ENCODE measurements around the gene ADAP1. TPM values are rescaled to one million over a fixed set of nuclear protein-coding genes. Genes with fewer than 3 reads are reported as not detected.
A peak's percentile ranks its signal among the peaks of the same experiment; 100 is the strongest.

Gene ADAP1
- total and polyA plus RNA-seq, 11 donors, result 3.1 to 16.5 (median 12.0) TPM

- peaks cover 0 to 36% (median 8%) of the 10 kb centered on the region in 12 donors for H3K4me1 ChIP-seq
Measured at GRCh38 chr7:920351-921070, 34.0 kb downstream of the ADAP1 start.

DNA sequence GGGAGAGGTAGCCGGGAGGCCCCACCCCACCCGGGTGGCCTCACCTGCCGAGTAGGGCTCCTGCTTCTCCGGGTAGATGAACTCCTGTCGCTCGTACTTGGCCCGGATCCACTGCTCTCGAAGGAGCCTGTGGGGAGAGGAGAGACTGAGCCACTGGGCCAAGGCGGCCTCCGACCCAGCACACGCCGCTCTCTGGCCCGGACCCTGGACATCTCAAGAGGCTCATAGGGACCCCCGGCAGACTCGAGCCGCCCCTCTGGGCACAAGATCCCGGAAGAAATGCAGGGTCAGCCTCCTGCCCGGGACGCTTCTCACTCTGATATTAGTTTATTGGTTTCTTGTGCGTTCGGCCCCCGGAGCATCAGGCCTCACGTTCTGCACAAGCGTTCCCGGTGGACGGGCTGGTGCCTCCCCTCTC lies 34.5 kb downstream of the ADAP1 start:
- Histone ChIP-seq H3K4me3 (no peak overlapping the region), H3K4me1 (peaks cover 0 to 30% (median 5%) of the 10 kb centered on the region in 12 donors), H3K27me3 (peaks cover 0 to 5% (median 0%) of the 10 kb centered on the region in 9 donors), H3K9me3 (no peaks in the 10 kb centered on the region), H3K27ac (no peak overlapping the region), H3K36me3 (no peaks in the 10 kb centered on the region)
- DNase-seq (peak in 4 of 5 donors; percentile 4 to 54 (median 17)), ATAC-seq (no peak)
- TF ChIP-seq, protein P1, sequence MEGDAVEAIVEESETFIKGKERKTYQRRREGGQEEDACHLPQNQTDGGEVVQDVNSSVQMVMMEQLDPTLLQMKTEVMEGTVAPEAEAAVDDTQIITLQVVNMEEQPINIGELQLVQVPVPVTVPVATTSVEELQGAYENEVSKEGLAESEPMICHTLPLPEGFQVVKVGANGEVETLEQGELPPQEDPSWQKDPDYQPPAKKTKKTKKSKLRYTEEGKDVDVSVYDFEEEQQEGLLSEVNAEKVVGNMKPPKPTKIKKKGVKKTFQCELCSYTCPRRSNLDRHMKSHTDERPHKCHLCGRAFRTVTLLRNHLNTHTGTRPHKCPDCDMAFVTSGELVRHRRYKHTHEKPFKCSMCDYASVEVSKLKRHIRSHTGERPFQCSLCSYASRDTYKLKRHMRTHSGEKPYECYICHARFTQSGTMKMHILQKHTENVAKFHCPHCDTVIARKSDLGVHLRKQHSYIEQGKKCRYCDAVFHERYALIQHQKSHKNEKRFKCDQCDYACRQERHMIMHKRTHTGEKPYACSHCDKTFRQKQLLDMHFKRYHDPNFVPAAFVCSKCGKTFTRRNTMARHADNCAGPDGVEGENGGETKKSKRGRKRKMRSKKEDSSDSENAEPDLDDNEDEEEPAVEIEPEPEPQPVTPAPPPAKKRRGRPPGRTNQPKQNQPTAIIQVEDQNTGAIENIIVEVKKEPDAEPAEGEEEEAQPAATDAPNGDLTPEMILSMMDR (IDR thresholded peaks at IDR 0.05), result no peak
- no peak for TF ChIP-seq POLR2A (IDR thresholded peaks at IDR 0.05)
- intact Hi-C loops (cut with DNase I), result loop anchor here in 2 of 10 donors (10.0 kb wide), 1 partner anchor 145 kb away; no protein-coding TSS in a partner anchor
- WGBS, 4 donors, result 76 to 88% (median 86%) methylated on average over 23 to 26 of the region's 26 CpGs

More at GRCh38 chr7:920351-921070, 34.0 kb downstream of the ADAP1 start:
- no peaks in the 10 kb centered on the region for H3K9me3 ChIP-seq
- H3K27me3 ChIP-seq, result peaks cover 0 to 5% (median 0%) of the 10 kb centered on the region in 9 donors
- no peak overlapping the region for H3K4me3 ChIP-seq
- DNase-seq (peak; percentile 7 to 56 (median 17)), ATAC-seq (no peak)
- TF ChIP-seq POLR2A (IDR thresholded peaks at IDR 0.05), result no peak
- TF ChIP-seq, protein P1 (IDR thresholded peaks at IDR 0.05), result no peak
- no peaks in the 10 kb centered on the region for H3K36me3 ChIP-seq
- intact Hi-C loops (cut with DNase I), result no loop called here
- WGBS, 4 donors, result 82 to 87% (median 85%) methylated on average over 27 to 40 of the region's 40 CpGs
- no peak overlapping the region for H3K27ac ChIP-seq

DNA sequence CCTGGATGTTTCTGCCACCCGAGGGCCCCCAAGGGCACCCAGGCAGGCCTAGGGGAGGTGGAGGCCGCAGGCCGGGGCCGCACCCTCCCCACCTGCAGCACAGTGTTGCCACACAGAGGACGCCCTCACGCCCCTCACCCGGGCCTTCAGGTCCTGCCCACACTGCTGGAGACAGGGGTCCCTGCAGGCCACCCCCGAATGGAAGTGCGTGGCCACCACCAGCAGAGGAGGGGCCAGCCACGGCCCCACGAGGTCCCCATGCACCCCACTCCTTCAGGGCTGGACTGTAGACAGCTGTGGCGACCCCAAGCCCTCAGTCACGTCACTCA lies 35.4 kb downstream of the ADAP1 start:
- WGBS, 4 donors, result 73 to 90% (median 89%) methylated on average over 8 to 13 of the region's 13 CpGs
- Histone ChIP-seq H3K36me3 (no peaks in the 10 kb centered on the region), H3K27ac (no peak overlapping the region), H3K4me1 (peaks cover 0 to 25% (median 1%) of the 10 kb centered on the region in 12 donors), H3K9me3 (no peaks in the 10 kb centered on the region), H3K4me3 (no peak overlapping the region), H3K27me3 (peaks cover 0 to 5% (median 0%) of the 10 kb centered on the region in 9 donors)
- DNase-seq (peak in 4 of 5 donors; percentile 3 to 13 (median 8)), ATAC-seq (no peak)
- intact Hi-C loops (cut with DNase I), result loop anchor here in 2 of 10 donors (10.0 kb wide), 1 partner anchor 146 kb away; no protein-coding TSS in a partner anchor
- TF ChIP-seq POLR2A (IDR thresholded peaks at IDR 0.05), result no peak
- TF ChIP-seq, protein P1 (IDR thresholded peaks at IDR 0.05), result no peak

DNA sequence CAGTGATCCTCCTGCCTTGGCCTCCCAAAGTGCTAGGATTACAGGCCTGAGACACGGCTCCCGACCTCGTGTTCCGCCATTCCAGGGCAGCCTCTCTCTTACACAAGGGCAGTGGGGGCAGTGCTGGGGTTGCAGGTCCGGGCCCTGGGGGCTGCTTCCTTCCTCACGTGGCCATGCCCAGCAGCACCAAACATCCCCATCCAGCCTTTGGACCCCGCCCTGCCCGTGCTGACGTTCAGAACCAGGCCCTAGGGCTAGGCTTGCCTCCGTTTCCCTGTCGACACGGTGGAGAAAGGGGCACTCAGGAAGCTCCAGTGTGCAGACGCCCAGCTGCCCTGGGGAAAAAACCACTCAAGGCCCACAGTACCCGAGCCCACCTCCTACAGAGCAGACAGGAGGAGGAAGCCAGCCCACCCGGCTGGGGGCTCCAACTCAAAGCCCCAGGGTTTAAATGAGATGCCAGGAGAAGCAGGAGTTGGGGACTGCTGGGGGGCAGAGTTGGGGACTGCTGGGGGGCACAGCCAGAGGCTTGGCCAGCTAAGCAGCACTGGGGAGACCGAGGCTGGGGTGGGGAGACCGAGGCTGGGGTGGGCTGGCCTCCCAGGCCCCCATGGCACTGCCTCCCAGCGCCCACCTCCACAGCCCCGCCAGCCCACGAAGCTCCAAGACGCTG lies 35.9 kb downstream of the ADAP1 start:
- DNase-seq (peak; percentile 4 to 49 (median 13)), ATAC-seq (no peak)
- peaks cover 0 to 5% (median 0%) of the 10 kb centered on the region in 9 donors for H3K27me3 ChIP-seq
- H3K27ac ChIP-seq, result no peak overlapping the region
- no peaks in the 10 kb centered on the region for H3K9me3 ChIP-seq
- peaks cover 0 to 23% (median 1%) of the 10 kb centered on the region in 12 donors for H3K4me1 ChIP-seq
- no peaks in the 10 kb centered on the region for H3K36me3 ChIP-seq
- TF ChIP-seq POLR2A (IDR thresholded peaks at IDR 0.05), result no peak
- TF ChIP-seq, protein P1 (IDR thresholded peaks at IDR 0.05), result no peak
- H3K4me3 ChIP-seq, result no peak overlapping the region
- WGBS, 4 donors, result 77 to 91% (median 86%) methylated on average over 15 to 21 of the region's 21 CpGs
- intact Hi-C loops (cut with DNase I), result loop anchor here in 2 of 10 donors (10.0 kb wide), 1 partner anchor 146 kb away; no protein-coding TSS in a partner anchor

Data from heart left ventricle (tissue), 16 donors.